Measurements from ENCODE around the gene GPA33.

The GPA33 gene

DNA sequence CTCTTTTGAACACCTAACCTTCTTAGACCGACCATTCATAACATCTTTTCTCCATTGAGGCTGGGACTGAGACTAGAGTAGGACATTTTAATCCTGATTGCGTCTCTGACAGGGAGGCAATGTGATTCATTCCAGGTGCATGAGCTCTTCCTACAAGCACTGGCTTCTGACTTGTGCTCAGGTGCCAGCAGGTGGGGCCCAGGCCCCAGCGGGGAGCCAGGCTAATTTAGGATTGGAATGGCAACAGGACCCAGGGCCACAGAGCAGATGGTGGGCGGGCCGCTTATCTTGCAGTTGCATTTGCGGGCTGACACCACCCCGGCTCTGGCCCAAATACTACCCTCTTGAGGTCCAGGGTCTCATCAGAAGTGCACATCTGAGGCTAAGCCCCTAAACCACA lies 4.1 kb downstream of the GPA33 start:
- TF ChIP-seq HOXD13 (CRISPR knock-in tag; IDR thresholded peaks at IDR 0.05; ENCODE audit: borderline replicate concordance), result no peak
- TF ChIP-seq ZNF112 (tag by site-specific recombination; IDR thresholded peaks at IDR 0.05), result no peak
- TF ChIP-seq ZFP69B (tag by site-specific recombination; IDR thresholded peaks at IDR 0.05), result no peak
- no peak for TF ChIP-seq ZNF561 (tag by site-specific recombination; IDR thresholded peaks at IDR 0.05; ENCODE audit: borderline replicate concordance)
- Histone ChIP-seq H3K36me3 (ENCODE audit: control insufficient read depth in 2 of 2, insufficient read depth in 1 of 2, low read length in 2 of 2) (no peaks in the 10 kb centered on the region), H3K4me1 (ENCODE audit: control insufficient read depth, insufficient read depth, low read length) (no peaks in the 10 kb centered on the region), H3K27ac (ENCODE audit: extremely low read depth, low read depth, low read length) (no peak overlapping the region), H3K9me3 (ENCODE audit: control insufficient read depth, insufficient read depth, low read depth, low read length) (no peaks in the 10 kb centered on the region), H3K4me3 (ENCODE audit: low read depth, low read length) (no peak overlapping the region)
- POLR2A ChIA-PET, result no interaction called here
- CTCF ChIA-PET, result interaction anchor here (0.9 to 1.5 kb wide), 2 partner anchors 28 to 1162 kb away, joined by 4 read pairs; no protein-coding TSS in a partner anchor

DNA sequence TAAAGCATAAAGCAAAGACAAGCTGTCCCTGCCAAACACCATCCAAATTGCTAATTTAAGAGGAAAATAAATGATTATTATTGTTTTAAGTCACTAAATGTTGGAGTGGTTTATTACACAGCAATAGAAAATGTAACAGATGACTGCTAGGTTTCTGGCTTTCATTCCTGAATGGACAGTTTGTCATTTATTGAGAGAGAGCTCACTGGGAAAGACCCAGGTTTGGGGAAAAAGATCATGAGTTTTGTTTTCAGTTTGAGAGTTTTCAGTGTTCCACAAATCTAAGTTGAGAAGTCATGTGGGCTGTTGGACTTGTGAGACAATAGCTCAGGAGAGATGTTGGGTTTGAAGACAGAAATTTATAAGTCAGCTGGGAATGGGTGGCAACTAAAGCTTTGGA lies 5.4 kb downstream of the GPA33 start:
- TF ChIP-seq SCRT1 (tag by site-specific recombination; IDR thresholded peaks at IDR 0.05; ENCODE audit: borderline replicate concordance) (no peak), ZFP3 (tag by site-specific recombination; IDR thresholded peaks at IDR 0.05; ENCODE audit: low read depth) (no peak), KLF1 (tag by site-specific recombination; IDR thresholded peaks at IDR 0.05) (no peak), ZNF529 (tag by site-specific recombination; IDR thresholded peaks at IDR 0.05; ENCODE audit: insufficient replicate concordance) (no peak), ZBTB20 (tag by site-specific recombination; IDR thresholded peaks at IDR 0.05) (no peak), ZNF19 (tag by site-specific recombination; IDR thresholded peaks at IDR 0.05; ENCODE audit: low read depth) (no peak), ZNF133 (tag by site-specific recombination; IDR thresholded peaks at IDR 0.05) (no peak), ZNF768 (tag by site-specific recombination; IDR thresholded peaks at IDR 0.05) (no peak), KLF10 (tag by site-specific recombination; IDR thresholded peaks at IDR 0.05) (no peak), ZNF501 (tag by site-specific recombination; IDR thresholded peaks at IDR 0.05) (no peak), ZNF394 (tag by site-specific recombination; IDR thresholded peaks at IDR 0.05; ENCODE audit: borderline replicate concordance) (no peak), KLF9 (tag by site-specific recombination; IDR thresholded peaks at IDR 0.05; ENCODE audit: low read depth) (no peak)
- TF ChIP-seq, protein P1, sequence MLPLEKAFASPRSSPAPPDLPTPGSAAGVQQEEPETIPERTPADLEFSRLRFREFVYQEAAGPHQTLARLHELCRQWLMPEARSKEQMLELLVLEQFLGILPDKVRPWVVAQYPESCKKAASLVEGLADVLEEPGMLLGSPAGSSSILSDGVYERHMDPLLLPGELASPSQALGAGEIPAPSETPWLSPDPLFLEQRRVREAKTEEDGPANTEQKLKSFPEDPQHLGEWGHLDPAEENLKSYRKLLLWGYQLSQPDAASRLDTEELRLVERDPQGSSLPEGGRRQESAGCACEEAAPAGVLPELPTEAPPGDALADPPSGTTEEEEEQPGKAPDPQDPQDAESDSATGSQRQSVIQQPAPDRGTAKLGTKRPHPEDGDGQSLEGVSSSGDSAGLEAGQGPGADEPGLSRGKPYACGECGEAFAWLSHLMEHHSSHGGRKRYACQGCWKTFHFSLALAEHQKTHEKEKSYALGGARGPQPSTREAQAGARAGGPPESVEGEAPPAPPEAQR (tag by site-specific recombination; IDR thresholded peaks at IDR 0.05), result no peak
- TF ChIP-seq, protein P2, sequence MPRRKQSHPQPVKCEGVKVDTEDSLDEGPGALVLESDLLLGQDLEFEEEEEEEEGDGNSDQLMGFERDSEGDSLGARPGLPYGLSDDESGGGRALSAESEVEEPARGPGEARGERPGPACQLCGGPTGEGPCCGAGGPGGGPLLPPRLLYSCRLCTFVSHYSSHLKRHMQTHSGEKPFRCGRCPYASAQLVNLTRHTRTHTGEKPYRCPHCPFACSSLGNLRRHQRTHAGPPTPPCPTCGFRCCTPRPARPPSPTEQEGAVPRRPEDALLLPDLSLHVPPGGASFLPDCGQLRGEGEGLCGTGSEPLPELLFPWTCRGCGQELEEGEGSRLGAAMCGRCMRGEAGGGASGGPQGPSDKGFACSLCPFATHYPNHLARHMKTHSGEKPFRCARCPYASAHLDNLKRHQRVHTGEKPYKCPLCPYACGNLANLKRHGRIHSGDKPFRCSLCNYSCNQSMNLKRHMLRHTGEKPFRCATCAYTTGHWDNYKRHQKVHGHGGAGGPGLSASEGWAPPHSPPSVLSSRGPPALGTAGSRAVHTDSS (tag by site-specific recombination; IDR thresholded peaks at IDR 0.05), result no peak
- CTCF ChIA-PET, result interaction anchor here (1.5 to 1.7 kb wide), 2 partner anchors 18 to 26 kb away, joined by 3 to 4 read pairs; no protein-coding TSS in a partner anchor
- Histone ChIP-seq H3K27ac (ENCODE audit: extremely low read depth, low read depth, low read length) (no peak overlapping the region), H3K4me1 (ENCODE audit: control insufficient read depth, insufficient read depth, low read length) (no peaks in the 10 kb centered on the region), H3K9me3 (ENCODE audit: control insufficient read depth, insufficient read depth, low read depth, low read length) (no peaks in the 10 kb centered on the region), H3K36me3 (ENCODE audit: control insufficient read depth in 2 of 2, insufficient read depth in 1 of 2, low read length in 2 of 2) (no peaks in the 10 kb centered on the region), H3K4me3 (ENCODE audit: low read depth, low read length) (no peak overlapping the region)
- POLR2A ChIA-PET, result no interaction called here

DNA sequence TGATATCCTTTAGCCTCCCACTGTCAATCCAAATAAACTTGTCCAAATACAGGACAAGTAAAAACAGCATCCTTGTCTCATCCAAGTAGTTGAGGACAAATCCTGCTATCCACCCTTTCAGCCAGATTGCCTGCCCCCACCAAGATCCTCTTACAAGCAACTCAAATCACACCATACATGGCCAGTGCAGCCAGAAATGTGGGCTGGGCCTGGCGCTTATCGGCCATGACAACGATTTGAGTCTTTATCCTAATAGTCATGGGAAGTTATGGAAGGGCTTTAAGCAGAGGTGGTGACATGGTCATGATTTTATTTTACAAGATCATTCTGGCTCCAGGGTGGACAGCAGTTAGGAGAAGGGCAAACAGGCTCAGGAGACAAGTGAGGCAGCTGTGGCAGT lies 6.3 kb downstream of the GPA33 start:
- H3K9me3 ChIP-seq (ENCODE audit: control insufficient read depth, insufficient read depth, low read depth, low read length), result no peaks in the 10 kb centered on the region
- H3K4me3 ChIP-seq (ENCODE audit: low read depth, low read length), result no peak overlapping the region
- no peak for TF ChIP-seq ZNF292 (tag by site-specific recombination; IDR thresholded peaks at IDR 0.05; ENCODE audit: borderline replicate concordance, low read depth)
- TF ChIP-seq ZNF654 (tag by site-specific recombination; IDR thresholded peaks at IDR 0.05; ENCODE audit: low read depth), result no peak
- TF ChIP-seq ZNF423 (tag by site-specific recombination; IDR thresholded peaks at IDR 0.05), result no peak
- TF ChIP-seq ZNF121 (tag by site-specific recombination; IDR thresholded peaks at IDR 0.05), result no peak
- TF ChIP-seq ZNF146 (tag by site-specific recombination; IDR thresholded peaks at IDR 0.05), result no peak
- TF ChIP-seq ZNF660 (tag by site-specific recombination; IDR thresholded peaks at IDR 0.05), result no peak
- no peak for TF ChIP-seq SETDB1 (IDR thresholded peaks at IDR 0.05; ENCODE audit: insufficient read length, low read length)
- TF ChIP-seq ZNF747 (tag by site-specific recombination; IDR thresholded peaks at IDR 0.05), result no peak
- ChIA-PET CTCF (interaction anchor here (1.7 kb wide), 1 partner anchor 17 kb away, joined by 3 read pairs; no protein-coding TSS in a partner anchor), POLR2A (interaction anchor here (1.7 kb wide), 1 partner anchor 137 kb away, joined by 7 read pairs; the partner anchor contains the start of gene POU2F1)
- H3K27ac ChIP-seq (ENCODE audit: extremely low read depth, low read depth, low read length), result no peak overlapping the region
- H3K4me1 ChIP-seq (ENCODE audit: control insufficient read depth, insufficient read depth, low read length), result no peaks in the 10 kb centered on the region
- no peaks in the 10 kb centered on the region for H3K36me3 ChIP-seq (ENCODE audit: control insufficient read depth in 2 of 2, insufficient read depth in 1 of 2, low read length in 2 of 2)
